Activated gamma-delta T cell treated with anti-CD3 and anti-CD28 coated beads, Interleukin-2, amount 50 U/mL, for 16 hours (primary cell): ENCODE data around the gene NHLH2.

Source experiments
- DNase-seq: peaks from one replicate; pipeline ENCODE4 v3.0.0-alpha.2; 2020; ENCODE audit warnings: low read depth

Gene NHLH2

GRCh38 chr1:115840605-115841460, at the start of gene NHLH2:
TSS of gene NHLH2 (minus strand) at chr1:115841126. CDS start at chr1:115838372, 2,754 bp downstream.
- DNase-seq, result no peak

- DNase-seq, result no peak
Observed at GRCh38 chr1:115890580-115890979, 49.7 kb upstream of the NHLH2 start.

GRCh38 chr1:115888976-115889375, 48.0 kb upstream of the NHLH2 start:
- no peak for DNase-seq

- no peak for DNase-seq
Observed at GRCh38 chr1:115882913-115883902, 42.3 kb upstream of the NHLH2 start.

GRCh38 chr1:115880981-115881672, 40.2 kb upstream of the NHLH2 start:
- DNase-seq, result no peak

- DNase-seq, result no peak
Observed at GRCh38 chr1:115879977-115880376, 39.1 kb upstream of the NHLH2 start.

GRCh38 chr1:115877511-115877910, 36.6 kb upstream of the NHLH2 start:
- DNase-seq, result no peak

GRCh38 chr1:115874904-115875303, 34.0 kb upstream of the NHLH2 start:
- no peak for DNase-seq

GRCh38 chr1:115874497-115874896, 33.6 kb upstream of the NHLH2 start:
- no peak for DNase-seq

- no peak for DNase-seq
Observed at GRCh38 chr1:115873184-115873583, 32.3 kb upstream of the NHLH2 start.

GRCh38 chr1:115869064-115869463, 28.1 kb upstream of the NHLH2 start:
- DNase-seq, result no peak

GRCh38 chr1:115867216-115867615, 26.3 kb upstream of the NHLH2 start:
- DNase-seq, result no peak

- DNase-seq, result no peak
Observed at GRCh38 chr1:115865704-115866380, 24.9 kb upstream of the NHLH2 start.

GRCh38 chr1:115862403-115862802, 21.5 kb upstream of the NHLH2 start:
- DNase-seq, result no peak

- DNase-seq, result no peak
Observed at GRCh38 chr1:115854005-115854404, 13.1 kb upstream of the NHLH2 start.

GRCh38 chr1:115850937-115851336, 10.0 kb upstream of the NHLH2 start:
- no peak for DNase-seq

- DNase-seq, result no peak
Observed at GRCh38 chr1:115847787-115848186, 6.9 kb upstream of the NHLH2 start.

- DNase-seq, result no peak
Observed at GRCh38 chr1:115842948-115843347, 2.0 kb upstream of the NHLH2 start.

GRCh38 chr1:115839679-115840237, 1.2 kb downstream of the NHLH2 start:
- no peak for DNase-seq

- DNase-seq, result no peak
Observed at GRCh38 chr1:115839029-115839678, 1.8 kb downstream of the NHLH2 start.
